H1 (cell line): ENCODE results near the gene ELP1. TPM values are rescaled to one million over a fixed set of nuclear protein-coding genes. Genes with fewer than 3 reads are reported as not detected.
A peak's percentile ranks its signal among the peaks of the same experiment; 100 is the strongest.

Source experiments
- ATF3 ChIP-seq: IDR thresholded peaks from 2 replicates; pipeline ENCODE4 v1.6.1; 2011; ENCODE audit warnings: low read depth, mild to moderate bottlenecking, low read length; ENCODE audit not compliant: insufficient read depth
- BACH1 ChIP-seq: IDR thresholded peaks from 2 replicates; pipeline ENCODE4 v1.6.1; 2012; ENCODE audit warnings: low read length, improper control_type of control experiment
- BRCA1 ChIP-seq: IDR thresholded peaks from 2 replicates; pipeline ENCODE4 v1.6.1; 2012; ENCODE audit warnings: low read depth, low read length, improper control_type of control experiment
- CBX5 ChIP-seq: fragments of 300-800, 300-1000 bp; sonication (generic); IDR thresholded peaks from 2 replicates; pipeline ENCODE4 v1.7.1; 2016; ENCODE audit warnings: antibody characterized with exemption, low read length, low read depth
- CTBP2 ChIP-seq: IDR thresholded peaks from 2 replicates; pipeline ENCODE4 v1.7.0; 2011; ENCODE audit warnings: borderline replicate concordance, mild to moderate bottlenecking, moderate library complexity, mixed read lengths, low read length; ENCODE audit not compliant: insufficient read depth, insufficient read length
- E2F6 ChIP-seq: IDR thresholded peaks from 2 replicates; pipeline ENCODE4 v1.6.1; 2012; ENCODE audit warnings: inconsistent platforms
- EP300 ChIP-seq, 2 experiments: IDR thresholded peaks; 1 replicate in 1 of 2; 2 replicates in 1 of 2; pipeline ENCODE4 v1.6.1; 2011 to 2012; ENCODE audit warnings: low read depth in 2 of 2, low read length in 2 of 2, mild to moderate bottlenecking in 2 of 2, borderline replicate concordance in 1 of 2, inconsistent platforms in 1 of 2, moderate library complexity in 1 of 2
- EZH2 ChIP-seq: fragments of 200-600 bp; sonication (generic); IDR thresholded peaks from 2 replicates; pipeline ENCODE4 v1.7.1; 2012; ENCODE audit warnings: low read depth, mild to moderate bottlenecking, moderate library complexity, low read length, inconsistent platforms; ENCODE audit not compliant: severe bottlenecking
- FOSL1 ChIP-seq: IDR thresholded peaks from 2 replicates; pipeline ENCODE4 v1.6.1; 2011; ENCODE audit warnings: mild to moderate bottlenecking, low read depth, low read length, moderate library complexity; ENCODE audit not compliant: insufficient read depth
- HDAC6 ChIP-seq: IDR thresholded peaks from one replicate; pipeline ENCODE4 v1.7.1; 2012; ENCODE audit warnings: low read depth, mild to moderate bottlenecking, inconsistent platforms, low read length, moderate library complexity
- JUND ChIP-seq: IDR thresholded peaks from 2 replicates; pipeline ENCODE4 v1.6.1; 2011; ENCODE audit warnings: mild to moderate bottlenecking, improper control_type of control experiment, low read length
- KDM1A ChIP-seq: fragments of 200-600, 300-600 bp; sonication (generic); IDR thresholded peaks from 2 replicates; pipeline ENCODE4 v1.7.1; 2016; ENCODE audit warnings: mild to moderate bottlenecking, low read length, borderline replicate concordance
- RAD21 ChIP-seq, 2 experiments: IDR thresholded peaks in 1 of 2; conservative IDR thresholded peaks in 1 of 2; 2 replicates each; pipeline ENCODE4 v1.6.1; 2011; ENCODE audit warnings: low read depth in 2 of 2, low read length in 2 of 2, improper control_type of control experiment in 1 of 2, inconsistent platforms in 1 of 2, mild to moderate bottlenecking in 1 of 2, moderate library complexity in 1 of 2
- RFX5 ChIP-seq: IDR thresholded peaks from 2 replicates; pipeline ENCODE4 v1.6.1; 2011; ENCODE audit warnings: low read depth, low read length, improper control_type of control experiment, borderline replicate concordance
- RNF2 ChIP-seq: fragments of 200-900, 300-1000 bp; sonication (generic); IDR thresholded peaks from 2 replicates; pipeline ENCODE4 v1.7.1; 2016; ENCODE audit warnings: borderline replicate concordance, low read depth, mild to moderate bottlenecking, antibody characterized with exemption, low read length; ENCODE audit not compliant: poor library complexity, severe bottlenecking; ENCODE audit errors: missing control alignments
- RXRA ChIP-seq: IDR thresholded peaks from 2 replicates; pipeline ENCODE4 v1.6.1; 2011; ENCODE audit warnings: low read depth, mild to moderate bottlenecking, low read length, moderate library complexity; ENCODE audit not compliant: insufficient read depth
- SP2 ChIP-seq: IDR thresholded peaks from 2 replicates; pipeline ENCODE4 v1.6.1; 2012; ENCODE audit warnings: mild to moderate bottlenecking, low read length, inconsistent platforms
- SP4 ChIP-seq: IDR thresholded peaks from 2 replicates; pipeline ENCODE4 v1.6.1; 2012; ENCODE audit warnings: low read length, inconsistent platforms
- SUZ12 ChIP-seq: fragments of 200-600 bp; sonication (generic); IDR thresholded peaks from 2 replicates; pipeline ENCODE4 v1.6.1; 2012; ENCODE audit warnings: mild to moderate bottlenecking, inconsistent platforms, low read length, moderate library complexity, mixed read lengths
- YY1 ChIP-seq: IDR thresholded peaks from 2 replicates; pipeline ENCODE4 v1.6.1; 2011; ENCODE audit warnings: low read depth, mild to moderate bottlenecking, low read length
- polyA plus RNA-seq, 7 experiments: library from polyadenylated mRNA; depleted of rRNA in 3 of 7; stranded (reverse) in 5 of 7; unstranded in 2 of 7; fragments of >200 nt in 5 of 7; fragments of 200-250 nt in 2 of 7; gene quantifications; 1 replicate in 5 of 7; 2 replicates in 1 of 7; 4 replicates in 1 of 7; pipeline versions ENCODE4 v1.2.1 to v1.2.3, GENCODE V29; 2011 to 2013; ENCODE audit warnings: missing spikeins in 2 of 7, mixed read lengths in 2 of 7
- total RNA-seq: library from RNA; stranded (reverse); fragmentation: NEBNext Ultra II Directional; extraction: Animal tissue kit (Norgen Biotek cat#: 25700); gene quantifications from 2 replicates; pipeline ENCODE4 v1.2.1, GENCODE V29; 2021
- TF ChIP-seq, protein P1 (sequence below): IDR thresholded peaks from 2 replicates; pipeline ENCODE4 v1.6.1; 2011; ENCODE audit warnings: low read length, improper control_type of control experiment

ELP1 gene
- total and polyA plus RNA-seq, 2 of the 8 experiments (the other 6 are each of a cell fraction or from before 2014, with no cell fraction given) = 13.9 to 31.3 TPM

DNA sequence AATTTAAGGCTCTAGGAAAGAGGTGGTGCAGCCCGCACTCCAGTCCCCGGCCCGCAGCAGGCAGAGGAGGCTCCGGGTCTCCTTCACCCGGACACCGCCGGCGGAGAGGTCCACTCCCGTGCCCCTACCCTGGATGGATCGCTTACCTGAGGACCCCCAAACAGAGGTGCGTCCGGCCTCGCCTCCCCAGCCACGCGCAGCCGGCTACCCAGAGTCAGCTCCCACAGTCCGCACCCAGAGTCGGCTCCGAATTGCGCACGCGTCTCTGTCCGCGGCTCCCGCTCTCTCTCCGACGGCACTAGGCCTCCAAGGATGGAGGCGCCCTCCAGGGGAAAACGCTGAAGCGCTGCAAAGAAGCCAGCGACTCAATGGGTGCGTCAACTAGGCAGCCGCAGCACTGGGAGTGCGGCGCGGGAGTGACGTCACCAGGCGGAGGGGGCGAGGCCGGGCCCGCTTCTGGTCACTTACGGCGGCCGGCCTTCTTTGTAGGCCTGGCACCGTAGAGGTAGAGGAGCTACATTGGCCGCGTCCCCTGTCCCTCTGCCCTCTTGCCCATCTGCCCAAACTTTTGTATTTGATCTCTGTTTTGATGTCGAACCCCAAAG is at the start of gene ELP1 (continued):
- TF ChIP-seq CBX5 = no peak
- TF ChIP-seq RNF2 = no peak
- TF ChIP-seq, protein P1, sequence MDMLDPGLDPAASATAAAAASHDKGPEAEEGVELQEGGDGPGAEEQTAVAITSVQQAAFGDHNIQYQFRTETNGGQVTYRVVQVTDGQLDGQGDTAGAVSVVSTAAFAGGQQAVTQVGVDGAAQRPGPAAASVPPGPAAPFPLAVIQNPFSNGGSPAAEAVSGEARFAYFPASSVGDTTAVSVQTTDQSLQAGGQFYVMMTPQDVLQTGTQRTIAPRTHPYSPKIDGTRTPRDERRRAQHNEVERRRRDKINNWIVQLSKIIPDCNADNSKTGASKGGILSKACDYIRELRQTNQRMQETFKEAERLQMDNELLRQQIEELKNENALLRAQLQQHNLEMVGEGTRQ = no peak
- TF ChIP-seq SUZ12 = no peak
- peak; percentile 86 for TF ChIP-seq E2F6
- peak in 1 of 2 experiments; percentile 33; a peak in 2 of 4 replicates for TF ChIP-seq RAD21 (IDR thresholded peaks at IDR 0.05 in 1 of 2, conservative IDR thresholded peaks at IDR 0.05 in 1 of 2; ENCODE audit: low read depth in 2 of 2, low read length in 2 of 2)
- no peak for TF ChIP-seq SP2
- TF ChIP-seq SP4 = no peak
- no peak for TF ChIP-seq FOSL1
- TF ChIP-seq EP300 (IDR thresholded peaks at IDR 0.05; ENCODE audit: borderline replicate concordance in 1 of 2, low read depth in 2 of 2, low read length in 2 of 2) = no peak
- TF ChIP-seq RXRA = no peak
- no peak for TF ChIP-seq RFX5
- no peak for TF ChIP-seq CTBP2
- no peak for TF ChIP-seq HDAC6
- peak; percentile 33 for TF ChIP-seq BRCA1
- TF ChIP-seq KDM1A = no peak
- TF ChIP-seq JUND = peak; percentile 88
- peak; percentile 71 for TF ChIP-seq ATF3
- no peak for TF ChIP-seq EZH2
- TF ChIP-seq BACH1 = no peak
- 0 out of 2 replicates have a peak, but pooled peaks have one; percentile 18 for TF ChIP-seq YY1
